Fibroblast of skin of right biceps (primary cell): ENCODE data around the gene ARHGAP9.

Experiments
- DNase-seq: peaks from one replicate; pipeline ENCODE4 v3.0.0-alpha.2; 2013

ARHGAP9 gene

GRCh38 chr12:57491393-57492280 lies 12.0 kb upstream of the ARHGAP9 start:
- DNase-seq, result no peak

GRCh38 chr12:57490126-57490525 lies 10.5 kb upstream of the ARHGAP9 start:
- DNase-seq, result no peak

DNA sequence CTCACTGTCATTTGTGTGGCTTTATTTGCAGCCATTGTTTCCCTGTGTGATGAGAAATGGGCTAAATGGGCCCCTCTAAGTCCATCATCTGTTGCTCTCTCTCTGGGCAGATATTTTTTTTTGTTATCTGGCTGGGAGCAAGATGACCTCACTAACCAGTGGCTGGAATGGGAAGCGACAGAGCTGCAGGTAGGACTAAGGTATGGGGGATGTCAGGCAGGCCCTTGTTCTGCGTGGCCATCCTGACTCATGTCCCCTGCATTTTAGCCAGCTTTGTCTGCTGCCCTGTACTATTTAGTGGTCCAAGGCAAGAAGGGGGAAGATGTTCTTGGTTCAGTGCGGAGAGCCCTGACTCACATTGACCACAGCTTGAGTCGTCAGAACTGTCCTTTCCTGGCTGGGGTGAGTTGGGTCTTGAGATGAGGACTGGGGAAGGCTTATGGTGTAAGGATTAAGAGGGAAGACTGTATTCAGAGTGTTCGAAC lies 9.5 kb upstream of the ARHGAP9 start:
- peak; percentile 34 for DNase-seq

DNA sequence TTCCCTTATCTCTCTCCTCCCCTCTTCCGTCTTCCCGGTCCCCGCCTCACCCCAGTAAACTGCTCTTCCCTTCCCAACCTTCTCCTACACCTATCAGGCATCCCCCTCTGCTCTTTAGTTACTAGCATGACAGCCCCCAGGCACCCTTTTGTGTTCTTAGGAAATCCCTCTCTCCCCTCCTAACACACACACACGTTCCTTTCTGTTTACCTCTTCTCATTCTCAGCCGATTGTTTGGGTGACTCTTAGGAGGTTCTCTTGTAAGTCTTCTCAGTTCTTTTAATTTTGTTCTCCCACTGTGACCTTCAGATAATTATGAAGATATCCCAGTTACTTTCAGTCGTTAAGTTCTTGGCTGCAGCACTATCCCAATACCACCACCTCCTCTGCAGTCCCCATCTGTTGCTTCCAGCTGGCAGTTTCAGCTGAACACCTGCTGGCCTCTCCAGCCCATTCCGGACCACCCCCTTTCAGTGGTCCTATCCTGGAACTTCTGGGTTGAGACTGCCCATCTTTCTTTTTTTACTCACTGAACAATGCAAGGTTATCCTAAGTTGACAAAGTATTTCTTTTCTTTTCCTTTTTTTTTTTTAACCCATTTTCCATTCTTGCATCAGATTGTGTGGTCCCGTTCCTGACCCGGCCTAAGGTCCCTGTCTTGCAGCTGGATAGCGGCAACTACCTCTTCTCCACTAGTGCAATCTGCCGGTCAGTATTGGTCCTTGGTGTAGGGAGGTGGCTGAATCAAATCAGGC lies 8.9 kb upstream of the ARHGAP9 start:
- no peak for DNase-seq

- DNase-seq, result peak; percentile 98
Observed at GRCh38 chr12:57487597-57488401, 8.1 kb upstream of the ARHGAP9 start, which contains the start of gene MARS1. MARS1 (plus strand) TSS chr12:57488068; CDS start chr12:57488091, 23 bp downstream.

DNA sequence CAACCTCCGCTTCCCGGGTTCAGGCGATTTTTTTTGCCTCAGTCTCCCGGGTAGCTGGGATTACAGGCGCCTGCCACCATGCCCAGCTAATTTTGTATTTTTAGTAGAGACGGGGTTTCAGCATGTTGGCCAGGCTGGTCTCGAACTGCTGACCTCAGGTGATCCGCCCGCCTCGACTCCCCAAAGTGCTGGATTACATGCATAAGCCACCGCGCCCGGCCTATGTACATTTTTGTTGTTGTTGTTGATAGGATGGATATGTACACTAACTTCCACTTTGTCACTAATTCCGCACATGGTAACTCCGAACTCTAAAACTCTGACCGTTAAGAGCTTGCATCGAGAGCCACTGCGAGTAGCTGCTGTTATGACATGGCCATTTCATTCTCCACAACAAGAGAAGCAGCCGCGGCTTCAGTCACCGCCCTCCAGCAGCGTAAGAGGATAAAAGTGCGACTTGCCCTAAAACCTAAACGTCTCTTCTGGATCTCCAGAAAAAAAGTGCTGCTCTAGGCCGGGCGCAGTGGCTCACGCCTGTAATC lies 7.5 kb upstream of the ARHGAP9 start:
- DNase-seq, result no peak

GRCh38 chr12:57485695-57486094 lies 6.0 kb upstream of the ARHGAP9 start:
- no peak for DNase-seq

DNA sequence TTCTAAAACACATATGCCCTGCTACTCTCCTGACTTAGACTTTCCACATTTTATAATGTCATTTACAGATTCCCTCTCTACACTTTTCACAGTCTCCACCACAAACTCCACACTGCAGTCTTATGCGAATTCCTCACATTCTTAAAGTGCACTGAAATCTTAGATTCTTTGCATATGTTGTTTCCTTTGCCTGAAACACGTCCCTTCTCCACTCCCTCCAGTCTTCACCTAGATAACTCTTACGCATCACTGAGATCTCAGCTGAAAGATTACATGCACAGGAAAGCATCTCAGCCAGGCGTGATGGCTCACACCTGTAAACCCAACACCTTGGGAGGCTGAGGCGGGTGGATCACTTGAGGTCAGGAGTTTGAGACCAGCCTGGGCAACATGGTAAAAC lies 3.8 kb upstream of the ARHGAP9 start:
- DNase-seq, result peak; percentile 80

DNA sequence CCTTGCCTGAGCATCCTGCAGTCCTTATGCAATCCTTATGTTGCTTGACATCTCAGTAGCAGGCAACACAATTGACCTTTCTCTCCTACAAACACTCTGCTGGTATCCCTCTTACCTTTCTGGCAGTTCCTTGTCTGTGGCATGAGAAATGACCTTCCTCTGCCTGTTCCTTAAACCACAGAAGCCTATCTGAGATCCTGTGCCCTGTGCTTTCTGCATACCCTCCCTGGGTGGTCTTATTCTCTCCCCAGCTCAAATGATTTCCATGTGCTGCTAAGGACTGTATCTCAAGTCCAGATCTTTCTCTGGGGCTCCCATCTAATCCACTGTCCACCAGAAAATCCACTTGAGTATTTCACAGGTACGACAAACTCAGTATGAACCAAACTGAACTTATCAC lies 2.0 kb upstream of the ARHGAP9 start:
- no peak for DNase-seq

DNA sequence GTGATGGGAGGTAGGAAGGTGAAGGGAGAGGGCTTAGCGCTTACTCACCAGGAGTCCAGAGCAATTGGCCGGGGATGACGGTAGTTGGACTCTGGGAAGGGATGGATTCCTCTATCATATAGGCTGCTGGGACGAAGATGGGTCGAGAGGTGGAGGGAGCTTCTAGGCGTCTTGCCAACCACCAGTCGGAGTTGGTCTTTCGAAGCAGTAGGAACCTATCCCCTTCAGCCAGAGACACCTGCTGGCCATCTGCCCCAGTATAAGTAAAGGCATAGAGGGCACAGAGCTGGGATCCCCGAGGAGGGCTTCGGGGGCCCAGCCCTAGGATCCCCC lies 657 bp downstream of the ARHGAP9 start:
- DNase-seq, result no peak

DNA sequence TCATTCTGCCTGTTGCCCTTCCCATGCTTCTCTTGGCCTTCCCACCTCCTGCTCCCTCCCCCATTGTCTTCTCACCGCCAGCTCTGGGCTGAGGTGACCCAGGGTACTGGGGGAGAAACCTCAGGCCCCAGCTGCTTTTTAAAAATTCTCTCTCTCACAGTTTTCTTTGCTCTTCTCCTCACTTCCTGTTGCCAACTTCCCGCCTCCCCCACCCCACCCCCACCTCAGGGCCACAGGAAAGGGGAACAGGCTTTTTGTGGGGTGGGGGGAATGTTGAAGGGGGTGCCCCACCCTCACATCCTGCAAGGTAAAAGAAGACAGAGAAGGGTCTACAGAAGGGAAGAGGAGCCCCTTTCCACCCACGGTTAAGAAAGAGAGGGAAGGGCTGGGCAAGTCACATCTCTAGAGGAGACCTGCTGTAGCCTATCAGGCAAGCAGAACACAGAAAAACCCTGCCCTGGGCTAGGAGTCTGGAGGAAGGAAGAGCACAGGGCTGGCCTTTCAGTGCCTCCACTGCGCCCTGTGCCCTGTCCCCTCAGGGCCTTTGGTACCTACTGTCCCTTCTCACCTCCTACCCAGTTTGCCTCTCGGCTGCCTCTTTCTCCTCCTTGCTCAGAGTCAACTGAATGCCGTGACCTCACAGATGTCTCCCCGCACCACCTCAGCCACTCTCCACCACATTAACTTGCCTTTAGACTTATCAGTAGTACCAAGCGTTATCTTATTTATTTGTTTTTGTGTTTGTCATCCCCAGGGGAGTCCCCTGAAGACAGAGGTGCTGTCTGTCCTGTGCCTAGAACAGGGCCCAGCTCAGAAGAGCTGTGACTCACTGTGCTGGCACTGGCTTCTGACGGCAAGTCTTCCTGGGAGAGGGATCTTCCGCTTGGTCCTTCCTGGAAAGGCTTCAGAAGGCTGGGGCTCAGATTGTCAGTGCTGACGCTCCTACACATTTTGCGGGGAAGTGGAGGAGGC lies 1.7 kb downstream of the ARHGAP9 start:
- peak; percentile 34 for DNase-seq

DNA sequence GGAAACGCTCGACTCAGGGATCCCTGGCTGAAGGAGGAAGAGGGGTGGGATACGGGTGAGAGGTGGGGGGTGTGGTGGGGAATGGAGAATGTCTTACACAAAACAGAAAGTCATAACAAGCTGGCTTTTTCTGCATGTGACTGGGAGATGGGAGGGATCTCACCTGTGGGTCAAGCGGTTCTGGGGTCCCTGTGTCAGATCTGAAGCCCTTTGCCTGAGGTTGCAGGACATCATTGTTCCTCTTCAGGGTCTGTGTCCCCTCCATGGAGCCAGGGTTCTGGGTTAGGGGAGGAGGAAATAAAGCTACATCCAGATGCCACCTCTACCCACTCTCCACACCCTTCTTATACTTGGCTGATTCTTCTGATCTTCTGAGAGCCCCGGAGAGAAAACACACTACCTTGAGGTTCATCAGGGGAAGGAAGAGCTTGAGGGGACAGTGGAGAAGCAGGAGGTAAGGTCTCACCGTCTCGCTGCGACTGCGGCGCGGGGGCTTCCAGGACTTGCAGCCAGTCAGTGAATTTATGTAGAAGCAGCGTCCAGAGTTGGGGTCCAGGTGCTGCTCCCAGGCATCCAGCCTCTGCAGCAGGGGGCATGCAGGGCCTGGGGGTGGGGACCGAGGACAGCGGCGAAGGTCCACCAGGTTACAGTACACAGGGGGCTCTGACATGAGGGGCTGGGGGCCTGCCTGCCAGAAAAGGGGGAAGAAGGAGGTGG lies 2.5 kb downstream of the ARHGAP9 start:
- DNase-seq, result no peak

- DNase-seq, result no peak
Observed at GRCh38 chr12:57476162-57476992, 3.3 kb downstream of the ARHGAP9 start.

GRCh38 chr12:57475271-57476161 lies 4.2 kb downstream of the ARHGAP9 start:
- no peak for DNase-seq

DNA sequence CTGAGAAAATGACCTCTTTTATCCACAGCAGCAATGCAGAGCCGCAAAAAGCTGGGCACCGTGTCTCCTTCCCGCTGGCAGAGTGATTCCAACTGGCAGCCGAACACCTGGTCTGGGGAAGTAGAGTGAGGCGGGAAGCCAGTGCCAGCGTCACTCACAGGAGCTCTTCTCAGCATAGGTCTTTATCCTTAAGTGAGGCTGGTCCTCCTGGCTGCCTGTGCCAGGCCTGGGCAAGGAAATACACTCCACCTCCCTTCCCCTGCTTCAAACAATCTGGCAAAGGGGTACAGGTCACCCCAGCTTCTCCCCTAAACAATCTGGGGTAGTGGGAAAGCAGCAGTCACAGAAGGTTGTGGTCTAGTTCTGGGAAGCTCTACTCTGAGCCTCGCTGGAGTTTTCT lies 4.8 kb downstream of the ARHGAP9 start:
- no peak for DNase-seq

- DNase-seq, result no peak
Observed at GRCh38 chr12:57474430-57474829, 5.2 kb downstream of the ARHGAP9 start.

GRCh38 chr12:57473886-57474285 lies 5.8 kb downstream of the ARHGAP9 start:
- DNase-seq, result no peak

DNA sequence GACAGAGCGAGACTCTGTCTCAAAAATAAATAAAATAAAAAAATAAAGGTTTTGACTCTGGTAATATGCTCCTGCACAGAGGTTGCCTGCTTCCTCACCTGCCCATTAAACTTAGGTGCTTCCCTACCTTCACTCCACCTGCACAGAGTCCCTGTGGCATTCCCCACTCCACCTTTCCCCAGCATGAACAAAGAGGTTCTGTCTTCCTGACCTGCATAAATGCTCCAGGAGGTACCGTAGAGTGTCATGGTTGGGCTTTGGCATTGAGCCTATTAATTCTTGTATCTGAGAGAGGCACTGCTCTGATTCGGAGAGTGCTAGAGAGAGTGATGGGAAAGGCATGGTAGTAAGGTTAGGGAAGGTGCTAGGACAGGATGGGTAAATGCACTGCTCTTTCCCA lies 6.3 kb downstream of the ARHGAP9 start:
- no peak for DNase-seq

DNA sequence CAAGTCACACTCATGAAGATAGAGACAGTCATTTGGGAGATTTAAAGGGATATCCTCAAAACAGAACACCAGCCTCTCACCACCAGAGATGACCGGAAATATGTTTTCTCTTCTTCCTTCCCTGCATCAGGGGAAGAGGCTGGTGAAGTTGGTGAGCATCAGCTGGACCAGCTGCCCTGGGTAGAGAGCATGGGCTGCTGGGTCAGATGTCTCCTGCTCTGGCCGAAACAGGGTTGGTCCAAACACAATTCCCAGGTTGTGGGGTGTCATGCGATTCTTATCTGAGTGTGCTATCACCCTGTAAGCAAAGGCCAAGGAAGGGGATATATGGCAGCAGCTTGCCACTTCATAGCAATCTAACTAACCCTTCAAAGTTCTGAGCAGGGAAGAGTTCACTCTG lies 7.3 kb downstream of the ARHGAP9 start:
- no peak for DNase-seq
